HepG2 (cell line): Measurements from ENCODE around the gene NCKAP1. TPM values are rescaled to one million over a fixed set of nuclear protein-coding genes. Genes with fewer than 3 reads are reported as not detected.

Experiments
- FOXO1 ChIP-seq: sonication (generic); formaldehyde crosslinking; IDR thresholded peaks from 2 replicates; pipeline ENCODE4 v1.4.0; 2020; ENCODE audit warnings: missing genetic modification reagents
- HNRNPL ChIP-seq: fragments of 200-400 bp; formaldehyde crosslinking; IDR thresholded peaks from 2 replicates; pipeline ENCODE4 v1.6.1; 2017; ENCODE audit warnings: mild to moderate bottlenecking, low read depth, low read length
- HOXA7 ChIP-seq: sonication (generic); formaldehyde crosslinking; IDR thresholded peaks from 2 replicates; pipeline ENCODE4 v1.8.1; 2022; ENCODE audit warnings: mild to moderate bottlenecking, missing genetic modification reagents, moderate library complexity
- JUN ChIP-seq: sonication (generic); formaldehyde crosslinking; IDR thresholded peaks from 2 replicates; pipeline ENCODE4 v1.4.0; 2020; ENCODE audit warnings: mild to moderate bottlenecking, missing genetic modification reagents
- SNAPC2 ChIP-seq: sonication (generic); formaldehyde crosslinking; IDR thresholded peaks from 2 replicates; pipeline ENCODE4 v1.8.1; 2022; ENCODE audit warnings: mild to moderate bottlenecking, missing genetic modification reagents
- SOX6 ChIP-seq, 2 experiments: fragments of 450-650 bp in 1 of 2; sonication (generic) in 1 of 2; formaldehyde crosslinking in 1 of 2; IDR thresholded peaks; 2 replicates each; pipeline versions ENCODE4 v1.4.0 to v1.6.1; 2017 to 2020; ENCODE audit warnings: antibody characterized with exemption in 1 of 2, mild to moderate bottlenecking in 1 of 2, missing genetic modification reagents in 1 of 2
- SP5 ChIP-seq: IDR thresholded peaks from 2 replicates; pipeline ENCODE4 v1.6.1; 2016; ENCODE audit warnings: low read depth, borderline replicate concordance
- TAF15 ChIP-seq: fragments of 200-400 bp; formaldehyde crosslinking; IDR thresholded peaks from one replicate; pipeline ENCODE4 v1.6.1; 2018; ENCODE audit warnings: mild to moderate bottlenecking, low read depth, low read length; ENCODE audit not compliant: poor library complexity, severe bottlenecking
- TBX2 ChIP-seq: sonication (generic); formaldehyde crosslinking; IDR thresholded peaks from 2 replicates; pipeline ENCODE4 v1.5.0; 2020; ENCODE audit warnings: missing genetic modification reagents, mild to moderate bottlenecking, borderline replicate concordance
- ZBTB7B ChIP-seq: sonication (generic); formaldehyde crosslinking; IDR thresholded peaks from 2 replicates; pipeline ENCODE4 v1.4.0; 2020; ENCODE audit warnings: missing genetic modification reagents
- ZNF10 ChIP-seq: sonication (generic); formaldehyde crosslinking; IDR thresholded peaks from 2 replicates; pipeline ENCODE4 v1.4.0; 2020; ENCODE audit warnings: mild to moderate bottlenecking, low read depth, missing genetic modification reagents, borderline replicate concordance
- ZNF431 ChIP-seq: sonication (generic); formaldehyde crosslinking; IDR thresholded peaks from 2 replicates; pipeline ENCODE4 v1.9.0; 2022; ENCODE audit warnings: missing genetic modification reagents, low read depth, mild to moderate bottlenecking, borderline replicate concordance
- polyA plus RNA-seq, 8 experiments: library from polyadenylated mRNA; depleted of rRNA in 3 of 8; stranded (reverse) in 7 of 8; unstranded in 1 of 8; fragments of >200 nt; fragmentation: Illumina TruSeq in 4 of 8; extraction: Trizol in 4 of 8; gene quantifications; 2 replicates each; pipeline versions ENCODE4 v1.2.1 to v1.2.3, GENCODE V29; 2011 to 2016; ENCODE audit warnings: low read depth in 4 of 8, missing spikeins in 1 of 8, mixed read lengths in 1 of 8; ENCODE audit not compliant: insufficient read depth in 1 of 8
- total RNA-seq, 5 experiments: library from RNA; depleted of rRNA; stranded (reverse); fragments of >200 nt; fragmentation: Illumina TruSeq; extraction: Trizol; gene quantifications; 2 replicates each; pipeline ENCODE4 v1.2.3, GENCODE V29; 2016; ENCODE audit warnings: low read depth in 1 of 5
- TF ChIP-seq, protein P1 (sequence below), 2 experiments: IDR thresholded peaks; 2 replicates each; pipeline ENCODE4 v1.6.1; 2011 to 2012; ENCODE audit warnings: low read length in 2 of 2, borderline replicate concordance in 1 of 2, low read depth in 1 of 2, mild to moderate bottlenecking in 1 of 2, moderate library complexity in 1 of 2
- TF ChIP-seq, protein P2 (sequence below), 2 experiments: sonication (generic) in 1 of 2; formaldehyde crosslinking in 1 of 2; IDR thresholded peaks; 2 replicates each; pipeline versions ENCODE4 v1.4.0 to v1.6.1; 2018 to 2020; ENCODE audit warnings: missing genetic modification reagents in 2 of 2, borderline replicate concordance in 1 of 2, low read depth in 1 of 2, mild to moderate bottlenecking in 1 of 2, missing biosample characterization in 1 of 2
- TF ChIP-seq, protein P3 (sequence below): sonication (generic); formaldehyde crosslinking; IDR thresholded peaks from 2 replicates; pipeline ENCODE4 v1.8.0; 2022; ENCODE audit warnings: mild to moderate bottlenecking, missing genetic modification reagents
- TF ChIP-seq, protein P4 (sequence below): sonication (generic); formaldehyde crosslinking; conservative IDR thresholded peaks from 2 replicates; pipeline ENCODE4 v1.5.0; 2020; ENCODE audit warnings: missing genetic modification reagents
- TF ChIP-seq, protein P5 (sequence below): sonication (generic); formaldehyde crosslinking; IDR thresholded peaks from 2 replicates; pipeline ENCODE4 v1.9.0; 2022; ENCODE audit warnings: missing genetic modification reagents, mild to moderate bottlenecking, borderline replicate concordance

Gene NCKAP1
- total and polyA plus RNA-seq, 2 of the 13 experiments (the other 11 are each of a cell fraction or from before 2014, with no cell fraction given), result 72.1 to 96.3 TPM

DNA sequence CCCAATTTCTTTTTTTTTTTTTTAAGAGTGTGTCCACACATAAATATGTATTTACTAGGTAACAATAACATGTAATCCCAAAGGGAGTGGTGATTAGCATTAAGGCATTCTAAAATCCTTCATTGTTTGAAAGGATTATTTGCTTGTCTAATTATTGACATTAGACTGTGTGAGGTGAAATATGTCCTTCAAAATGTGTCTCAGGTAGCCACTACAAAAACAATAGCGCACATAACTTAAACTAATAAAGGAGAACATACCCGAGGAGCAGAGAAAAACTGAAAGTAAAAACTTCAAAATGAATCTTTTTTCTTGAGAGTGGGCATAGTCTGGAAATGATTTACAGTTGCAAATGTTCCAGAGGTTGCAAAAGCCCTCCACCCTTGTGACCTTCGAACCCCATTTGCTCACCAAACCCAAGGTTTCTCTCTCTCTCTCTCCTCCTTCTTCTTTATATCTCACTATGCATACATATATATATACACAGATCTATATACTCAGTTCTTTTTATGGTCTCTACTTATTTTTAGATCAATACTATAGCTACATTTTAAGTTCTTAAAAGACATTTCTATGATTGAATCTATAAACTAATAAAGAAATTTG, 147.4 kb downstream of the NCKAP1 start (continued):
- TF ChIP-seq, protein P1, sequence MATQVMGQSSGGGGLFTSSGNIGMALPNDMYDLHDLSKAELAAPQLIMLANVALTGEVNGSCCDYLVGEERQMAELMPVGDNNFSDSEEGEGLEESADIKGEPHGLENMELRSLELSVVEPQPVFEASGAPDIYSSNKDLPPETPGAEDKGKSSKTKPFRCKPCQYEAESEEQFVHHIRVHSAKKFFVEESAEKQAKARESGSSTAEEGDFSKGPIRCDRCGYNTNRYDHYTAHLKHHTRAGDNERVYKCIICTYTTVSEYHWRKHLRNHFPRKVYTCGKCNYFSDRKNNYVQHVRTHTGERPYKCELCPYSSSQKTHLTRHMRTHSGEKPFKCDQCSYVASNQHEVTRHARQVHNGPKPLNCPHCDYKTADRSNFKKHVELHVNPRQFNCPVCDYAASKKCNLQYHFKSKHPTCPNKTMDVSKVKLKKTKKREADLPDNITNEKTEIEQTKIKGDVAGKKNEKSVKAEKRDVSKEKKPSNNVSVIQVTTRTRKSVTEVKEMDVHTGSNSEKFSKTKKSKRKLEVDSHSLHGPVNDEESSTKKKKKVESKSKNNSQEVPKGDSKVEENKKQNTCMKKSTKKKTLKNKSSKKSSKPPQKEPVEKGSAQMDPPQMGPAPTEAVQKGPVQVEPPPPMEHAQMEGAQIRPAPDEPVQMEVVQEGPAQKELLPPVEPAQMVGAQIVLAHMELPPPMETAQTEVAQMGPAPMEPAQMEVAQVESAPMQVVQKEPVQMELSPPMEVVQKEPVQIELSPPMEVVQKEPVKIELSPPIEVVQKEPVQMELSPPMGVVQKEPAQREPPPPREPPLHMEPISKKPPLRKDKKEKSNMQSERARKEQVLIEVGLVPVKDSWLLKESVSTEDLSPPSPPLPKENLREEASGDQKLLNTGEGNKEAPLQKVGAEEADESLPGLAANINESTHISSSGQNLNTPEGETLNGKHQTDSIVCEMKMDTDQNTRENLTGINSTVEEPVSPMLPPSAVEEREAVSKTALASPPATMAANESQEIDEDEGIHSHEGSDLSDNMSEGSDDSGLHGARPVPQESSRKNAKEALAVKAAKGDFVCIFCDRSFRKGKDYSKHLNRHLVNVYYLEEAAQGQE (IDR thresholded peaks at IDR 0.05; ENCODE audit: borderline replicate concordance in 1 of 2, low read depth in 1 of 2, low read length in 2 of 2), result no peak
- TF ChIP-seq FOXO1 (CRISPR knock-in tag) (no peak), TBX2 (no peak), ZNF431 (CRISPR knock-in tag) (no peak), SNAPC2 (CRISPR knock-in tag) (no peak), ZBTB7B (no peak), HOXA7 (CRISPR knock-in tag) (no peak), SP5 (CRISPR knock-in tag) (no peak; the same call in 1 of the 2 replicates), HNRNPL (no peak), SOX6 (IDR thresholded peaks at IDR 0.05) (no peak), SOX6 (CRISPR knock-in tag; IDR thresholded peaks at IDR 0.05) (peak; percentile 60), TAF15 (no peak), ZNF10 (CRISPR knock-in tag) (no peak), JUN (CRISPR knock-in tag) (no peak)
- TF ChIP-seq, protein P2, sequence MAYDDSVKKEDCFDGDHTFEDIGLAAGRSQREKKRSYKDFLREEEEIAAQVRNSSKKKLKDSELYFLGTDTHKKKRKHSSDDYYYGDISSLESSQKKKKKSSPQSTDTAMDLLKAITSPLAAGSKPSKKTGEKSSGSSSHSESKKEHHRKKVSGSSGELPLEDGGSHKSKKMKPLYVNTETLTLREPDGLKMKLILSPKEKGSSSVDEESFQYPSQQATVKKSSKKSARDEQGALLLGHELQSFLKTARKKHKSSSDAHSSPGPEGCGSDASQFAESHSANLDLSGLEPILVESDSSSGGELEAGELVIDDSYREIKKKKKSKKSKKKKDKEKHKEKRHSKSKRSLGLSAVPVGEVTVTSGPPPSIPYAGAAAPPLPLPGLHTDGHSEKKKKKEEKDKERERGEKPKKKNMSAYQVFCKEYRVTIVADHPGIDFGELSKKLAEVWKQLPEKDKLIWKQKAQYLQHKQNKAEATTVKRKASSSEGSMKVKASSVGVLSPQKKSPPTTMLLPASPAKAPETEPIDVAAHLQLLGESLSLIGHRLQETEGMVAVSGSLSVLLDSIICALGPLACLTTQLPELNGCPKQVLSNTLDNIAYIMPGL (CRISPR knock-in tag; IDR thresholded peaks at IDR 0.05; ENCODE audit: borderline replicate concordance in 1 of 2, low read depth in 1 of 2), result no peak
- TF ChIP-seq, protein P3, sequence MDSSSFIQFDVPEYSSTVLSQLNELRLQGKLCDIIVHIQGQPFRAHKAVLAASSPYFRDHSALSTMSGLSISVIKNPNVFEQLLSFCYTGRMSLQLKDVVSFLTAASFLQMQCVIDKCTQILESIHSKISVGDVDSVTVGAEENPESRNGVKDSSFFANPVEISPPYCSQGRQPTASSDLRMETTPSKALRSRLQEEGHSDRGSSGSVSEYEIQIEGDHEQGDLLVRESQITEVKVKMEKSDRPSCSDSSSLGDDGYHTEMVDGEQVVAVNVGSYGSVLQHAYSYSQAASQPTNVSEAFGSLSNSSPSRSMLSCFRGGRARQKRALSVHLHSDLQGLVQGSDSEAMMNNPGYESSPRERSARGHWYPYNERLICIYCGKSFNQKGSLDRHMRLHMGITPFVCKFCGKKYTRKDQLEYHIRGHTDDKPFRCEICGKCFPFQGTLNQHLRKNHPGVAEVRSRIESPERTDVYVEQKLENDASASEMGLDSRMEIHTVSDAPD, result no peak
- TF ChIP-seq, protein P4, sequence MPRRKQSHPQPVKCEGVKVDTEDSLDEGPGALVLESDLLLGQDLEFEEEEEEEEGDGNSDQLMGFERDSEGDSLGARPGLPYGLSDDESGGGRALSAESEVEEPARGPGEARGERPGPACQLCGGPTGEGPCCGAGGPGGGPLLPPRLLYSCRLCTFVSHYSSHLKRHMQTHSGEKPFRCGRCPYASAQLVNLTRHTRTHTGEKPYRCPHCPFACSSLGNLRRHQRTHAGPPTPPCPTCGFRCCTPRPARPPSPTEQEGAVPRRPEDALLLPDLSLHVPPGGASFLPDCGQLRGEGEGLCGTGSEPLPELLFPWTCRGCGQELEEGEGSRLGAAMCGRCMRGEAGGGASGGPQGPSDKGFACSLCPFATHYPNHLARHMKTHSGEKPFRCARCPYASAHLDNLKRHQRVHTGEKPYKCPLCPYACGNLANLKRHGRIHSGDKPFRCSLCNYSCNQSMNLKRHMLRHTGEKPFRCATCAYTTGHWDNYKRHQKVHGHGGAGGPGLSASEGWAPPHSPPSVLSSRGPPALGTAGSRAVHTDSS, result no peak
- TF ChIP-seq, protein P5, sequence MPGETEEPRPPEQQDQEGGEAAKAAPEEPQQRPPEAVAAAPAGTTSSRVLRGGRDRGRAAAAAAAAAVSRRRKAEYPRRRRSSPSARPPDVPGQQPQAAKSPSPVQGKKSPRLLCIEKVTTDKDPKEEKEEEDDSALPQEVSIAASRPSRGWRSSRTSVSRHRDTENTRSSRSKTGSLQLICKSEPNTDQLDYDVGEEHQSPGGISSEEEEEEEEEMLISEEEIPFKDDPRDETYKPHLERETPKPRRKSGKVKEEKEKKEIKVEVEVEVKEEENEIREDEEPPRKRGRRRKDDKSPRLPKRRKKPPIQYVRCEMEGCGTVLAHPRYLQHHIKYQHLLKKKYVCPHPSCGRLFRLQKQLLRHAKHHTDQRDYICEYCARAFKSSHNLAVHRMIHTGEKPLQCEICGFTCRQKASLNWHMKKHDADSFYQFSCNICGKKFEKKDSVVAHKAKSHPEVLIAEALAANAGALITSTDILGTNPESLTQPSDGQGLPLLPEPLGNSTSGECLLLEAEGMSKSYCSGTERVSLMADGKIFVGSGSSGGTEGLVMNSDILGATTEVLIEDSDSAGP (CRISPR knock-in tag), result no peak
